GM12878 (cell line): ENCODE data around the gene RRAGD. TPM values are rescaled to one million over a fixed set of nuclear protein-coding genes. Genes with fewer than 3 reads are reported as not detected.

Source experiments
- ASH2L ChIP-seq: fragments of 300-600, 200-600 bp; sonication (generic); IDR thresholded peaks from 2 replicates; pipeline ENCODE4 v1.6.1; 2017; ENCODE audit warnings: low read depth, mild to moderate bottlenecking, borderline replicate concordance
- ATF7 ChIP-seq: fragments of 450-650 bp; IDR thresholded peaks from 2 replicates; pipeline ENCODE4 v1.6.1; 2016; ENCODE audit warnings: low read depth, mild to moderate bottlenecking
- BACH1 ChIP-seq: fragments of 450-650 bp; IDR thresholded peaks from 2 replicates; pipeline ENCODE4 v1.6.1; 2017; ENCODE audit warnings: mild to moderate bottlenecking, borderline replicate concordance
- BMI1 ChIP-seq: fragments of 450-650 bp; IDR thresholded peaks from 2 replicates; pipeline ENCODE4 v1.6.1; 2016; ENCODE audit warnings: mild to moderate bottlenecking, moderate library complexity, borderline replicate concordance
- HCFC1 ChIP-seq: fragments of 150-350 bp; IDR thresholded peaks from 2 replicates; pipeline ENCODE4 v1.6.1; 2014; ENCODE audit warnings: low read length
- JUNB ChIP-seq: IDR thresholded peaks from 2 replicates; pipeline ENCODE4 v1.6.1; 2016; ENCODE audit warnings: antibody characterized with exemption, mild to moderate bottlenecking
- KDM1A ChIP-seq: fragments of 200-600 bp; sonication (generic); IDR thresholded peaks from 2 replicates; pipeline ENCODE4 v1.6.1; 2016; ENCODE audit warnings: borderline replicate concordance
- MEF2A ChIP-seq: IDR thresholded peaks from 2 replicates; pipeline ENCODE4 v1.6.1; 2011; ENCODE audit warnings: low read depth, mild to moderate bottlenecking, low read length, moderate library complexity; ENCODE audit not compliant: insufficient read depth
- MEF2B ChIP-seq: fragments of 450-650 bp; IDR thresholded peaks from 2 replicates; pipeline ENCODE4 v1.6.1; 2018; ENCODE audit warnings: mild to moderate bottlenecking, moderate library complexity; ENCODE audit not compliant: partially characterized antibody, poor library complexity, severe bottlenecking
- NFXL1 ChIP-seq: fragments of 450-650 bp; IDR thresholded peaks from 2 replicates; pipeline ENCODE4 v1.6.1; 2017; ENCODE audit warnings: antibody characterized with exemption, mild to moderate bottlenecking, borderline replicate concordance
- NR2F1 ChIP-seq: fragments of 450-650 bp; conservative IDR thresholded peaks from 2 replicates; pipeline ENCODE4 v1.6.1; 2017; ENCODE audit warnings: mild to moderate bottlenecking
- PAX5 ChIP-seq: IDR thresholded peaks from 2 replicates; pipeline ENCODE4 v1.6.1; 2011; ENCODE audit warnings: low read depth, low read length, borderline replicate concordance
- SIN3A ChIP-seq: IDR thresholded peaks from 2 replicates; pipeline ENCODE4 v1.6.1; 2012; ENCODE audit warnings: low read depth, low read length, improper control_type of control experiment
- SMAD5 ChIP-seq: IDR thresholded peaks from 2 replicates; pipeline ENCODE4 v1.6.1; 2016; ENCODE audit warnings: antibody characterized with exemption, low read depth
- SPI1 ChIP-seq: IDR thresholded peaks from 2 replicates; pipeline ENCODE4 v1.6.1; 2011; ENCODE audit warnings: low read depth, mild to moderate bottlenecking, low read length, moderate library complexity, borderline replicate concordance; ENCODE audit not compliant: insufficient read depth
- SUZ12 ChIP-seq: fragments of 200-600 bp; sonication (generic); IDR thresholded peaks from one replicate; pipeline ENCODE4 v1.6.1; 2018; ENCODE audit warnings: antibody characterized with exemption, mild to moderate bottlenecking; ENCODE audit not compliant: unreplicated experiment
- TAF1 ChIP-seq: IDR thresholded peaks from 2 replicates; pipeline ENCODE4 v1.6.1; 2011; ENCODE audit warnings: mild to moderate bottlenecking, low read depth, low read length, borderline replicate concordance
- TCF12 ChIP-seq: IDR thresholded peaks from 2 replicates; pipeline ENCODE4 v1.6.1; 2011; ENCODE audit warnings: low read depth, mild to moderate bottlenecking, low read length
- ZBED1 ChIP-seq: IDR thresholded peaks from 2 replicates; pipeline ENCODE4 v1.6.1; 2016; ENCODE audit warnings: borderline replicate concordance
- ZNF274 ChIP-seq: IDR thresholded peaks from one replicate; pipeline ENCODE4 v1.8.0; 2011; ENCODE audit not compliant: insufficient read length, insufficient read depth
- ZSCAN29 ChIP-seq: fragments of 450-650 bp; IDR thresholded peaks from 2 replicates; pipeline ENCODE4 v1.6.1; 2017; ENCODE audit warnings: mild to moderate bottlenecking, moderate library complexity
- polyA plus RNA-seq, 11 experiments: library from polyadenylated mRNA; depleted of rRNA in 4 of 11; unstranded in 6 of 11; stranded (reverse) in 5 of 11; fragments of >200 nt; fragmentation: Nextera tagmentation in 4 of 11; fragmentation: Illumina TruSeq in 1 of 11; extraction: Ambion mirVana in 4 of 11; extraction: Trizol in 1 of 11; gene quantifications; 1 replicate in 1 of 11; 2 replicates in 10 of 11; pipeline versions ENCODE4 v1.2.1 to v1.2.3, GENCODE V29; 2011 to 2016; ENCODE audit warnings: inconsistent platforms in 2 of 11, missing spikeins in 2 of 11, low read depth in 1 of 11
- total RNA-seq, 4 experiments: library from RNA; depleted of rRNA in 3 of 4; stranded (reverse); fragments of >200 nt in 3 of 4; fragmentation: Illumina TruSeq in 1 of 4; extraction: Trizol in 1 of 4; gene quantifications; 2 replicates each; pipeline versions ENCODE4 v1.2.1 to v1.2.3, GENCODE V29; 2013 to 2021
- TF ChIP-seq, protein P1 (sequence below): fragments of 450-650 bp; IDR thresholded peaks from 2 replicates; pipeline ENCODE4 v1.6.1; 2017; ENCODE audit warnings: borderline replicate concordance
- TF ChIP-seq, protein P2 (sequence below): IDR thresholded peaks from 2 replicates; pipeline ENCODE4 v1.6.1; 2011; ENCODE audit warnings: borderline replicate concordance, low read depth, mild to moderate bottlenecking, moderate library complexity, mixed read lengths, low read length; ENCODE audit not compliant: insufficient read depth; ENCODE audit errors: extremely low read length
- TF ChIP-seq, protein P3 (sequence below): fragments of 450-650 bp; IDR thresholded peaks from 2 replicates; pipeline ENCODE4 v1.6.1; 2017; ENCODE audit warnings: mild to moderate bottlenecking, moderate library complexity

Gene RRAGD
- total and polyA plus RNA-seq, 10 of the 15 experiments (the other 5 are each of a cell fraction or from before 2014, with no cell fraction given) = 4.6 to 17.4 (median 8.5) TPM

DNA sequence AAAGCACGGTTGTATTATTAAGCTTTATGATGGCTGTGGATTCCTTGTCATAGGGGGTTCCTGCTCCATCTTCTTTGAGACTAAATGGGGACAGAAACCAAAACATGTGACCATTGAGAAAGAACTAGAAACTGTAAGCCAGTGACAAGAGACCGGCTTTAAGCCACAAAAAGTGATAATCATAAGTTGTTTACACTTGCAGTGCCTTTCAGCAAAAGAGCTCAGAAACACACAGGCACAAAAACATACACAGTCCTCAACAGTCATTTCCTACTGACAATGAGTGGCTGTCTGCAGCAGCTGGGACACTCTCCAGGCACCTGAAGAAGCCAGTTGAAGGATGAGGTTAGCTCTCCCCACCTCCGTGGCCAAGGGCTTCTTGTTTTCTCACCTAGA, 39.6 kb downstream of the RRAGD start (continued):
- TF ChIP-seq, protein P1, sequence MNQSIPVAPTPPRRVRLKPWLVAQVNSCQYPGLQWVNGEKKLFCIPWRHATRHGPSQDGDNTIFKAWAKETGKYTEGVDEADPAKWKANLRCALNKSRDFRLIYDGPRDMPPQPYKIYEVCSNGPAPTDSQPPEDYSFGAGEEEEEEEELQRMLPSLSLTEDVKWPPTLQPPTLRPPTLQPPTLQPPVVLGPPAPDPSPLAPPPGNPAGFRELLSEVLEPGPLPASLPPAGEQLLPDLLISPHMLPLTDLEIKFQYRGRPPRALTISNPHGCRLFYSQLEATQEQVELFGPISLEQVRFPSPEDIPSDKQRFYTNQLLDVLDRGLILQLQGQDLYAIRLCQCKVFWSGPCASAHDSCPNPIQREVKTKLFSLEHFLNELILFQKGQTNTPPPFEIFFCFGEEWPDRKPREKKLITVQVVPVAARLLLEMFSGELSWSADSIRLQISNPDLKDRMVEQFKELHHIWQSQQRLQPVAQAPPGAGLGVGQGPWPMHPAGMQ = no peak
- TF ChIP-seq, protein P2, sequence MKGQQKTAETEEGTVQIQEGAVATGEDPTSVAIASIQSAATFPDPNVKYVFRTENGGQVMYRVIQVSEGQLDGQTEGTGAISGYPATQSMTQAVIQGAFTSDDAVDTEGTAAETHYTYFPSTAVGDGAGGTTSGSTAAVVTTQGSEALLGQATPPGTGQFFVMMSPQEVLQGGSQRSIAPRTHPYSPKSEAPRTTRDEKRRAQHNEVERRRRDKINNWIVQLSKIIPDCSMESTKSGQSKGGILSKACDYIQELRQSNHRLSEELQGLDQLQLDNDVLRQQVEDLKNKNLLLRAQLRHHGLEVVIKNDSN = no peak
- TF ChIP-seq ATF7 (no peak), PAX5 (no peak), TCF12 (peak; percentile 54; the same call in 1 of the 2 replicates), MEF2B (no peak), NFXL1 (no peak), ZSCAN29 (no peak), ZNF274 (no peak), MEF2A (0 out of 2 replicates have a peak, but pooled peaks have one; percentile 13), HCFC1 (no peak), NR2F1 (no peak), BACH1 (no peak), TAF1 (0 out of 2 replicates have a peak, but pooled peaks have one; percentile 14), ASH2L (no peak), KDM1A (no peak), JUNB (no peak), SIN3A (no peak), SUZ12 (no peak), ZBED1 (no peak), SPI1 (no peak), BMI1 (no peak), SMAD5 (no peak)
- TF ChIP-seq, protein P3, sequence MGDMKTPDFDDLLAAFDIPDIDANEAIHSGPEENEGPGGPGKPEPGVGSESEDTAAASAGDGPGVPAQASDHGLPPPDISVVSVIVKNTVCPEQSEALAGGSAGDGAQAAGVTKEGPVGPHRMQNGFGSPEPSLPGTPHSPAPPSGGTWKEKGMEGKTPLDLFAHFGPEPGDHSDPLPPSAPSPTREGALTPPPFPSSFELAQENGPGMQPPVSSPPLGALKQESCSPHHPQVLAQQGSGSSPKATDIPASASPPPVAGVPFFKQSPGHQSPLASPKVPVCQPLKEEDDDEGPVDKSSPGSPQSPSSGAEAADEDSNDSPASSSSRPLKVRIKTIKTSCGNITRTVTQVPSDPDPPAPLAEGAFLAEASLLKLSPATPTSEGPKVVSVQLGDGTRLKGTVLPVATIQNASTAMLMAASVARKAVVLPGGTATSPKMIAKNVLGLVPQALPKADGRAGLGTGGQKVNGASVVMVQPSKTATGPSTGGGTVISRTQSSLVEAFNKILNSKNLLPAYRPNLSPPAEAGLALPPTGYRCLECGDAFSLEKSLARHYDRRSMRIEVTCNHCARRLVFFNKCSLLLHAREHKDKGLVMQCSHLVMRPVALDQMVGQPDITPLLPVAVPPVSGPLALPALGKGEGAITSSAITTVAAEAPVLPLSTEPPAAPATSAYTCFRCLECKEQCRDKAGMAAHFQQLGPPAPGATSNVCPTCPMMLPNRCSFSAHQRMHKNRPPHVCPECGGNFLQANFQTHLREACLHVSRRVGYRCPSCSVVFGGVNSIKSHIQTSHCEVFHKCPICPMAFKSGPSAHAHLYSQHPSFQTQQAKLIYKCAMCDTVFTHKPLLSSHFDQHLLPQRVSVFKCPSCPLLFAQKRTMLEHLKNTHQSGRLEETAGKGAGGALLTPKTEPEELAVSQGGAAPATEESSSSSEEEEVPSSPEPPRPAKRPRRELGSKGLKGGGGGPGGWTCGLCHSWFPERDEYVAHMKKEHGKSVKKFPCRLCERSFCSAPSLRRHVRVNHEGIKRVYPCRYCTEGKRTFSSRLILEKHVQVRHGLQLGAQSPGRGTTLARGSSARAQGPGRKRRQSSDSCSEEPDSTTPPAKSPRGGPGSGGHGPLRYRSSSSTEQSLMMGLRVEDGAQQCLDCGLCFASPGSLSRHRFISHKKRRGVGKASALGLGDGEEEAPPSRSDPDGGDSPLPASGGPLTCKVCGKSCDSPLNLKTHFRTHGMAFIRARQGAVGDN = no peak
